GM23248 (cell line): ENCODE measurements around the gene COL18A1. TPM values are rescaled to one million over a fixed set of nuclear protein-coding genes. Genes with fewer than 3 reads are reported as not detected.

Experiments used
- DNase-seq: peaks from one replicate; pipeline ENCODE4 v3.0.0-alpha.2; 2015
- H2AFZ ChIP-seq: fragments of 200-600 bp; sonication (generic); 2 replicates; pipeline ENCODE4 v1.6.1; 2016; ENCODE audit warnings: antibody characterized with exemption
- H3F3A ChIP-seq: fragments of 200-600 bp; sonication (generic); 2 replicates; pipeline ENCODE4 v1.6.1; 2016; ENCODE audit warnings: mild to moderate bottlenecking, antibody characterized with exemption, mixed run types; ENCODE audit not compliant: insufficient read depth
- H3K27ac ChIP-seq: fragments of 200-600 bp; sonication (generic); 2 replicates; pipeline ENCODE4 v1.5.1; 2016; ENCODE audit warnings: mild to moderate bottlenecking
- H3K27me3 ChIP-seq: fragments of 200-600 bp; sonication (generic); replicated peaks from 2 replicates; pipeline ENCODE4 v1.6.1; 2016; ENCODE audit warnings: mild to moderate bottlenecking; ENCODE audit not compliant: insufficient read depth
- H3K36me3 ChIP-seq: fragments of 200-600 bp; sonication (generic); 2 replicates; pipeline ENCODE4 v1.6.1; 2016; ENCODE audit warnings: low read depth, mild to moderate bottlenecking
- H3K4me1 ChIP-seq: fragments of 200-600 bp; sonication (generic); 2 replicates; pipeline ENCODE4 v1.6.1; 2016; ENCODE audit warnings: mild to moderate bottlenecking; ENCODE audit not compliant: insufficient read depth
- H3K4me2 ChIP-seq: fragments of 200-600 bp; sonication (generic); one replicate; pipeline ENCODE4 v1.6.1; 2016; ENCODE audit warnings: mild to moderate bottlenecking; ENCODE audit not compliant: unreplicated experiment
- H3K4me3 ChIP-seq: fragments of 200-600 bp; sonication (generic); 2 replicates; pipeline ENCODE4 v1.5.1; 2016; ENCODE audit warnings: mild to moderate bottlenecking
- H3K79me2 ChIP-seq: fragments of 200-600 bp; sonication (generic); 2 replicates; pipeline ENCODE4 v1.6.1; 2016; ENCODE audit warnings: mild to moderate bottlenecking; ENCODE audit not compliant: insufficient read depth
- H3K9ac ChIP-seq: fragments of 200-600 bp; sonication (generic); 2 replicates; pipeline ENCODE4 v1.6.1; 2016; ENCODE audit warnings: mild to moderate bottlenecking
- H3K9me2 ChIP-seq: fragments of 200-600 bp; sonication (generic); 2 replicates; pipeline ENCODE4 v1.6.1; 2016; ENCODE audit warnings: mixed run types, mild to moderate bottlenecking, moderate library complexity; ENCODE audit not compliant: insufficient read depth
- H3K9me3 ChIP-seq: fragments of 200-600 bp; sonication (generic); one replicate; pipeline ENCODE4 v1.6.1; 2017; ENCODE audit warnings: low read depth
- H4K20me1 ChIP-seq: fragments of 200-600 bp; sonication (generic); 2 replicates; pipeline ENCODE4 v1.6.0; 2016; ENCODE audit not compliant: insufficient read depth
- EZH2 ChIP-seq: fragments of 200-600 bp; sonication (generic); IDR thresholded peaks from 2 replicates; pipeline ENCODE4 v1.6.1; 2018; ENCODE audit warnings: antibody characterized with exemption, mild to moderate bottlenecking; ENCODE audit not compliant: insufficient read depth, poor library complexity, severe bottlenecking
- EZH2phosphoT487 ChIP-seq: fragments of 200-600 bp; sonication (generic); IDR thresholded peaks from 2 replicates; pipeline ENCODE4 v1.6.1; 2018; ENCODE audit warnings: antibody characterized with exemption, moderate library complexity, mild to moderate bottlenecking, low read depth; ENCODE audit not compliant: insufficient read depth
- WGBS, 2 experiments: methylation state at CpG; one replicate each; pipeline ENCODE4 v1.1.6; 2015 to 2017; ENCODE audit warnings: low lambda C conversion rate in 2 of 2, low coverage in 1 of 2; ENCODE audit errors: missing lambda C conversion rate in 2 of 2; 5-methylcytosine and 5-hydroxymethylcytosine counted together
- in situ Hi-C: fragments of 300-500 bp; cut with MboI; formaldehyde crosslinking; loops from 2 replicates; pipeline ENCODE4 v1.15.0; 2020
- polyA plus RNA-seq: library from polyadenylated mRNA; unstranded; fragments of >200 nt; fragmentation: Nextera tagmentation; extraction: Ambion mirVana; gene quantifications from 2 replicates; pipeline ENCODE4 v1.2.1, GENCODE V29; 2016
- total RNA-seq: library from RNA; depleted of rRNA; stranded (reverse); fragments of >200 nt; shearing (Covaris generic); gene quantifications from 2 replicates; pipeline ENCODE4 v1.2.3, GENCODE V29; 2014

Gene COL18A1
- total and polyA plus RNA-seq, 2 experiments from 2014 or later = 1.7 to 30.5 TPM

GRCh38 chr21:45444385-45444784 is 39.4 kb downstream of the COL18A1 start:
- no peak overlapping the region for H2AFZ ChIP-seq
- no peak overlapping the region for H3K9ac ChIP-seq
- no peak for DNase-seq
- no peaks in the 10 kb centered on the region for H3K9me3 ChIP-seq
- H3K27me3 ChIP-seq = no peaks in the 10 kb centered on the region
- 0 out of 2 replicates have a peak, but pooled peaks cover 2% of the 10 kb centered on the region for H3K4me1 ChIP-seq
- no peaks in the 10 kb centered on the region for H3K9me2 ChIP-seq
- no peaks in the 10 kb centered on the region for H4K20me1 ChIP-seq
- H3K27ac ChIP-seq = no peak overlapping the region
- WGBS, 2 experiments = 85 to 86% methylated on average over 19 of the region's 19 CpGs
- no peaks in the 10 kb centered on the region for H3K36me3 ChIP-seq
- in situ Hi-C loops = no loop called here
- H3K79me2 ChIP-seq = no peaks in the 10 kb centered on the region
- no peak overlapping the region for H3K4me3 ChIP-seq
- TF ChIP-seq EZH2phosphoT487 = no peak
- TF ChIP-seq EZH2 = no peak
- H3K4me2 ChIP-seq = no peak overlapping the region
- H3F3A ChIP-seq = no peaks in the 10 kb centered on the region

GRCh38 chr21:45445369-45445768 is 40.4 kb downstream of the COL18A1 start:
- in situ Hi-C loops = no loop called here
- H3K9ac ChIP-seq = no peak overlapping the region
- H3K4me1 ChIP-seq = 0 out of 2 replicates have a peak, but pooled peaks cover 2% of the 10 kb centered on the region
- no peaks in the 10 kb centered on the region for H3F3A ChIP-seq
- H3K9me2 ChIP-seq = no peaks in the 10 kb centered on the region
- no peaks in the 10 kb centered on the region for H3K36me3 ChIP-seq
- no peak overlapping the region for H3K4me3 ChIP-seq
- H3K4me2 ChIP-seq = no peak overlapping the region
- no peak for DNase-seq
- no peaks in the 10 kb centered on the region for H4K20me1 ChIP-seq
- no peaks in the 10 kb centered on the region for H3K9me3 ChIP-seq
- H3K27ac ChIP-seq = no peak overlapping the region
- no peaks in the 10 kb centered on the region for H3K27me3 ChIP-seq
- no peak for TF ChIP-seq EZH2
- TF ChIP-seq EZH2phosphoT487 = no peak
- no peak overlapping the region for H2AFZ ChIP-seq
- no peaks in the 10 kb centered on the region for H3K79me2 ChIP-seq
- 81 to 90% methylated on average over 9 of the region's 9 CpGs for WGBS, 2 experiments

GRCh38 chr21:45447821-45448220 is 42.9 kb downstream of the COL18A1 start:
- H3F3A ChIP-seq = peaks cover 9% of the 10 kb centered on the region
- H3K9me3 ChIP-seq = no peaks in the 10 kb centered on the region
- WGBS, 2 experiments = 60 to 64% methylated on average over 8 of the region's 8 CpGs
- H3K4me3 ChIP-seq = no peak overlapping the region
- H3K79me2 ChIP-seq = no peaks in the 10 kb centered on the region
- no peaks in the 10 kb centered on the region for H4K20me1 ChIP-seq
- DNase-seq = peak; percentile 65
- H3K36me3 ChIP-seq = no peaks in the 10 kb centered on the region
- H3K27ac ChIP-seq = no peak overlapping the region
- H3K27me3 ChIP-seq = no peaks in the 10 kb centered on the region
- H3K9me2 ChIP-seq = no peaks in the 10 kb centered on the region
- H3K4me1 ChIP-seq = 0 out of 2 replicates have a peak, but pooled peaks cover 2% of the 10 kb centered on the region
- no peak overlapping the region for H3K9ac ChIP-seq
- H3K4me2 ChIP-seq = no peak overlapping the region
- no peak overlapping the region for H2AFZ ChIP-seq
- TF ChIP-seq EZH2phosphoT487 = no peak
- TF ChIP-seq EZH2 = no peak
- in situ Hi-C loops = no loop called here

GRCh38 chr21:45448283-45448809 is 43.4 kb downstream of the COL18A1 start:
- Histone ChIP-seq H3K36me3 (no peaks in the 10 kb centered on the region), H3F3A (peaks cover 14% of the 10 kb centered on the region), H3K27ac (no peak overlapping the region), H2AFZ (no peak overlapping the region), H3K9me2 (no peaks in the 10 kb centered on the region), H3K79me2 (no peaks in the 10 kb centered on the region), H3K4me2 (no peak overlapping the region), H3K4me1 (0 out of 2 replicates have a peak, but pooled peaks cover 2% of the 10 kb centered on the region), H3K4me3 (no peak overlapping the region), H3K9me3 (no peaks in the 10 kb centered on the region), H4K20me1 (no peaks in the 10 kb centered on the region), H3K9ac (no peak overlapping the region), H3K27me3 (no peaks in the 10 kb centered on the region)
- DNase-seq = no peak
- in situ Hi-C loops = no loop called here
- no peak for TF ChIP-seq EZH2
- no peak for TF ChIP-seq EZH2phosphoT487
- 90 to 91% methylated on average over 20 of the region's 20 CpGs for WGBS, 2 experiments
